Ramos (cell line): Measurements from ENCODE around the gene ZBTB32.

Experiments used
- in situ Hi-C: fragments of 300-500 bp; cut with MboI; formaldehyde crosslinking; loops from one replicate; pipeline ENCODE4 v1.14.3; 2022; ENCODE audit warnings: low sequenced_read_pairs; ENCODE audit not compliant: unreplicated experiment

The ZBTB32 gene

DNA sequence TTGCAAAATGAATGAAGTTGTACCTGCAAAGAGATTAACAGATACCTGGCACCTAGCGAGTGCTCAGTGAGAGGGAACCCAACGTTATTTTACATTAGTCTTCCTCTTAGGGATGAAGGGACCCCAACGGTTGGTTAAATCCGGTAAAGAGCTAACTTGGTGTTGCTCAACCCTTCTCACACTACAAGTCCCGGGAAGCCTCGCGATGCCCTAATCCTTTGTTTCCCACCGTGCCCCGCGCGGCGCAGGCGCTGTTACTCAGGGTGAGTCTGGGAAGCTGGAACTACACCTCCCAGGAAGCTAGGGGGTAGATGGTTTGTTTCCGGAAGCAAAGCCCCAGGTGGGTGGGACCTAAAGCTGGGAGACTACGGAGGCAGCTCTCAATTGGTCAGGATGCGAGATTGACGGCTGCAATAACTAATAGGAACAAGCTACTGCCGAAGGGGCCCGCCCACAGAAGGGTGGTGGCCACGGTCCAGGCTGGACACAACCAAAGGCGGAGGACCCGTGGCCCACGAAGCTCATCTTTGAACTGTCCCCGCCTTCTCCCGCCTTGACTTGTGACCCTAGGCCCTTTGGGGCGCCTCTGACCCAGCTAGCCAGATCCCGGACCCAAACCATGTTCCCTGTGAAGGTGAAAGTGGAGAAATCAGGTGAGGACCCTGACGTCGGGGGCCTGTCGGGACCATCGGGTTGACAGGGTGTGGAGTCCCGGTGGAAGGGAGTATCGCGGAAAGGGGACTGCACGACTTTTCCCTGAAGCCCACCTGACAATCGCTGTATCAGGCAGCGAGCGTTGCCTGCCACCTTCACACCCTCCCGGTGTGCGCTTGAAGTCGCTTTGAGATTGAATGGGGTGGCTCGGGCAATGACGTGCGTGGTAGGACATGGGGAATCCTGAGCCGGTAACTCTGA lies 44.0 kb downstream of the ZBTB32 start, which contains the start of gene LIN37:
TSS of gene LIN37 (plus strand) at position 471 of the 915 bp plus-strand sequence. CDS start at position 620, 149 bp downstream.
- in situ Hi-C loops = no loop called here

DNA sequence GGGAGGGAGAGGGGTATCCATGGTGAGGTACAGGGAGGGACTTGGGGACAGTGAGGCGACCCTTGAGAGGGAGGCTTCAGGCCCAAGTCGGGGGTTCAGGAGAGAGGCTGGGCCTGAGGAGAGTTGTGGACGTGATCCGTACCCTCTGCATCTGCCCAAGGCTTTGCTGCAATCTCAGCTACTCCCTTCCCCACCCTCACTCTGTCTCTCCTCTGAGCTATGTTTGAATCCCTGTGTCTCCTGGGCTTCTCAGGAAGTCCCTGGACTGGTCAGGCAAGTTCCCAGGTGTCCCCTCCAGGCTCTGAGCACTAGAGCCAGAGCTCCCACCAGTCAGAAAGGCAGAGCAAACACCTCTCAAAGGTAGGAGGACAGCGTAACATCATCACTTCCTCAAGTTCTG lies 45.8 kb downstream of the ZBTB32 start:
- in situ Hi-C loops = no loop called here

DNA sequence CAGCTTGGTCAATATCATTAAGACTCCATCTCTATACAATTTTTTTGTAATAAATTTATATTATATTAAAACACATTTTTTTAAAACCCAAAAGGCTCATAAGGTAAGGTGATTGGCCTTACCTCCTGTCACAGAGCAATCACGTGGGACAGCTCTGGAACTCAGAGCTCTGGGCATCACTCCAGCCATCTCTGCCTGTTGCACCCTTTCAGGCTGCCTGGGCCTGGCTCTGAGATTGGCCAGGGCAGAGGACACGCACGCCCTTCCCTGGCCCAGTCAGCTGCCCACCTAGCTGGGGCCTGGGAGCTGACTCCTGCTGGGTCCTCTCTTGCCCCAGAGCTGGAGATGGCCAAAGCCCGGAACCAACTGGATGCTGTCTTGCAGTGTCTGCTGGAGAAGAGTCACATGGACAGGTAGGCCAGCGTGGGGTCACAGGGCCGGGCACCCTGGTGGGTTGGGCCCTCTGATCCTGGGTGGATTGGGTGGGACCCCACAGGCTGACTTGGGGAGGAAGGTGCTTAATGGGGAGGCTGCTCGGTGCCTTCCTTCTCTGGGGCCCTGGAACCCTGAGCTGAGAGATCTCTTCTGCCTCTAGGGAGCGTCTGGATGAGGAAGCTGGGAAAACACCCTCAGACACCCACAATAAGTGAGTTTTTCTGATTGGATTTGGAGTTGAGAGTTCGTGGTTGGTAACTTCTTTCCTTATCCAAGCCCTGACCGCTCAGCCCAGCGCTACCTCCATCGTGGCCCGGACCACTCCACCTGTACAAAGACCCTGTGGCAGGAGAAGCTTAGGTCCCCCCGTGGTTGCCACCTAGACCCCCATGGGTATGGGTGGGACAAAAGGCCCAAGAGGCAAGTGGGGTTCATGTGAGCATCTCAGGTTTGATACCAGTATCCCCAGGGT lies 47.7 kb downstream of the ZBTB32 start:
- in situ Hi-C loops = no loop called here

DNA sequence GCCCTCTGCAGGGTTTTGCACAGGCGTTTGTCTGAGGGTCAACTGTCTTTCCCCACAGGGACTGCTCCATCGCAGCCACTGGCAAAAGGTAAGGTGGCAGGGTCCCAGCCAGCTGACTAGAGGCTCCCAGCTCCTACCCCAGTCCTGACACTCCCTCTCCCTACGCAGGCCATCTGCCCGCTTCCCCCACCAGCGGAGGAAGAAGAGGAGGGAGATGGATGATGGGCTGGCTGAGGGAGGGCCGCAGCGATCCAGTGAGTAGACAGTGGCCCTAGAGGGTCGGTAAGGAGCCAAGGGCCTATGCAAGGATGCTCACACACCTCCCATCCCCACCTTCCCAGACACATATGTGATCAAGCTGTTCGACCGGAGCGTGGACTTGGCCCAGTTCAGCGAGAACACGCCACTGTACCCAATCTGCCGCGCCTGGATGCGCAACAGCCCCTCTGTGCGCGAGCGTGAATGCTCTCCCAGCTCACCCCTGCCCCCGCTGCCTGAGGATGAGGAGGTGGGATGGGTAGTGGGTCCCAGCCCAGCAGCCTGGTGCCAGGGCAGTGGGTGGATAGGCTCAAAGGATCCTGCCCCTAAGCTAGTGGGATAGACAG lies 48.5 kb downstream of the ZBTB32 start:
- in situ Hi-C loops = no loop called here

DNA sequence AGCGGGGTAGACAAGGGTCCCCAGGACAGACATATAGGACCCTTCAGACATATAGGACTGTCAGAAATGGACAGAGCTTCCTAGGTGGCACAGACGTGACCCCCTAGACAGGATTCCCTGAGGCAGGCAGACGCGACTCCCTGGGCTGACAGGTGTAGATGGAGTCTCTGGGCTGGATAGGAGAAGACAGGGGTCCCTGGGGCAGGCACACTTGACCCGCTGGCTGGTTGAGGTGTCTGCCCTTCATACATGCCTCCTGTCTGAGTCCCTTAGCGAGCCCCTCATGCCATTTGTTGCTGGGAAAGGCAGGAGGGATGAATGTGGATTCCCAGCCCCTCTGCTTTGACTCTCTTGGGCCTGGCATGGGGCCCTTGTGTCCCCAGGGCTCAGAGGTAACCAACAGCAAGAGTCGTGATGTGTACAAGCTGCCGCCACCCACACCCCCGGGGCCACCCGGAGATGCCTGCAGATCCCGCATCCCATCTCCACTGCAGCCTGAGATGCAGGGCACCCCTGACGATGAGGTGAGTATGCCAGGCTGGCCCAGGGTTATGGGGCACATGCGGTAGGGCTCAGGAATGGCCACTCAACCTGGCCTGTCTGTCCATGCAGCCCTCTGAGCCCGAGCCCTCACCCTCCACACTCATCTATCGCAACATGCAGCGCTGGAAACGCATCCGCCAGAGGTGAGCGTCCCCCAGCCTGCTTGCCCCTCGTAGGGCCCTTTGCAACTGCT lies 49.4 kb downstream of the ZBTB32 start:
- in situ Hi-C loops = no loop called here

DNA sequence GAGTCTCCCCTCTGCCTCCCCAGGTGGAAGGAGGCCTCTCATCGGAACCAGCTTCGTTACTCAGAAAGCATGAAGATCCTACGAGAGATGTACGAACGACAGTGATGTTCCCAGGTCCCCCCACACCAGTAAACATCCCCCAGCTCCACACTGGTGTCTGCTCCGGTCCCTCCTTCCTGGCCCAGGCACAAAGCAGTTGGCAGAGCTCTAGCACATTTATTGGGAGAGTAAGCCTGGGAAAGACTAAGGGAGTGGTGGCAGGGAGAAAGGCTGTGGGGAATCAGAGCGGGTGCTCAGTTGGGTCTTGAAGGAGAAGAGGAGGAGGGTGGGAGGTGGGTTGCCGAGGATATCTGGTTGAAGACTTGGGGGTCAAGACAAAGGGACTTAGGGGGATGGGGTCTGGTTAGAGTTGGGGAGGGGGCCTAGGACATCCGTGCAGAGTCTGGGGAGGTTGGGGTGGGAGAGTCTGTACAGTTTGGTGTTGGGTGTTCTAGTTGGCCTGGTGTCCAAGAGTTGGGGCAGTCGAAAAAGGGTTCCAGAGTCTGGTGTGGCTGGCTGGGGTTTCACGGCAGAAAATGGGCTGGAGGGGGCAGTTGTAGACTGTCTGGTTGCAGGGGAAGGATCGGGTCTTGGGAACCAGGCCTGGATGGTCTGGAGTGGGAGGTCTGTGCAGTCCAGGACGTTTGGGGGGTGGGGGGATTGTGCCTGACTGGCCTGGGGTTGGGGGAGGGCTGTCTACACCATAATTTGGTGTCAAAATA lies 50.2 kb downstream of the ZBTB32 start:
- in situ Hi-C loops = no loop called here

DNA sequence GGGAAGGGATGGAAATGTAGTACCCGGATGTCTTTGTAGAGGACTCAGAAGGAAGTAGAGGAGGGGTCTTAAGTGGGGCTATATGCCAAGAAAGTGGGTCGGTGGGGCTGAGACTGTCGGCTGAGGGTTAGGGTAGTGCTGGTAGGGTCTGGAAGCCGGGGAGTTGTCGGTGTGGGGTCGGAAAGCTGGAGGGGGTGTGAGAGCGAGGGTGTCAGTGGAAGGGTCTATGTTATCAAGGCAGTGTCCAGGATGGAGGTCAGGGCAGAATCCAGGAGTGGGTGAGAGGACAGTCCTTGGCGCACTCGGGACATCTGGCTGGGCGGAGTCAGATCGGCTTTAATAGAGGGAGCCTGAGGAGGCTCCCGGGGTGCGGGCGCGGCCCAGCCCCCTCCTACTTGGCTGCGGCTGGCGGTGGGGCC lies 50.8 kb downstream of the ZBTB32 start:
- in situ Hi-C loops = no loop called here

DNA sequence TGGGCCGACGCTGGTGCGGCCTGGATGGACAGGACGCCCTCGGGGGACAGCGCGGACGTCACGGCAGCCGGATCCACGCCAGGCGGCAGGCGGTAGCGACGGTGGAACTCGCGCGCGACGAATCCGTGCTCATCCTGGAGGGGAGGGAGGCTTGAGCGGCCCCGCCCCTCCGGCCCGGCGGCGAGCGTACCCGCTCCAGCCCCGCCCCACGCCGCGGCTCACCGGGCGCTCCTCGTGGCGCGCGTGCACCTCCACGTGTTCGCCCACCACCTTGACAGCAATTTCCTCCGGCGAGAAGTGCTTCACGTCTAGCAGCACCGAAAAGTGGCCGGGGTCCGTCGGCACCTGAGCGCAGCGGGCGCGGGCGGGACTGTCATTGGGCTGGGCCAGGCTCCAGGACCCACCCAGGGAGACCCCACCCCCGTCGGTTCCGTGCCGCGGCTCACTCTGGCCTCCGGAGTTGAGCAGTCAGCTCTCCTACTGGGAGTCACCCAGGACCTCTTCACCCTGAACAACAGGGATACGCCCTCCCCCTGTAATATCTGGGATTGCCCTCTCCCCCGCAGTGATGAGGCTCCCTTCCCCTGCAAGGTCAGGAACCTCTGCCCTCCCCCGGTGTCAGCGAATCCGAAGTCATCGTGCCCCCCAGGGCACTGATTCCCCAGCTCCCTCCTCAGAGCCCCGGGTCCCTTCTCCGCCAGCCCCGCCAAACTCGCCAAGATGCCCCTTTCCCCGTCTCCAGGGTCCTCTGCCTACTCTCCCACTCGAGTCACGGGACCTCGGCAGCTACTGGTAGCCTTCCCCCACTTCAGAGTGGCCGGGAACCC lies 51.4 kb downstream of the ZBTB32 start:
- in situ Hi-C loops = no loop called here

DNA sequence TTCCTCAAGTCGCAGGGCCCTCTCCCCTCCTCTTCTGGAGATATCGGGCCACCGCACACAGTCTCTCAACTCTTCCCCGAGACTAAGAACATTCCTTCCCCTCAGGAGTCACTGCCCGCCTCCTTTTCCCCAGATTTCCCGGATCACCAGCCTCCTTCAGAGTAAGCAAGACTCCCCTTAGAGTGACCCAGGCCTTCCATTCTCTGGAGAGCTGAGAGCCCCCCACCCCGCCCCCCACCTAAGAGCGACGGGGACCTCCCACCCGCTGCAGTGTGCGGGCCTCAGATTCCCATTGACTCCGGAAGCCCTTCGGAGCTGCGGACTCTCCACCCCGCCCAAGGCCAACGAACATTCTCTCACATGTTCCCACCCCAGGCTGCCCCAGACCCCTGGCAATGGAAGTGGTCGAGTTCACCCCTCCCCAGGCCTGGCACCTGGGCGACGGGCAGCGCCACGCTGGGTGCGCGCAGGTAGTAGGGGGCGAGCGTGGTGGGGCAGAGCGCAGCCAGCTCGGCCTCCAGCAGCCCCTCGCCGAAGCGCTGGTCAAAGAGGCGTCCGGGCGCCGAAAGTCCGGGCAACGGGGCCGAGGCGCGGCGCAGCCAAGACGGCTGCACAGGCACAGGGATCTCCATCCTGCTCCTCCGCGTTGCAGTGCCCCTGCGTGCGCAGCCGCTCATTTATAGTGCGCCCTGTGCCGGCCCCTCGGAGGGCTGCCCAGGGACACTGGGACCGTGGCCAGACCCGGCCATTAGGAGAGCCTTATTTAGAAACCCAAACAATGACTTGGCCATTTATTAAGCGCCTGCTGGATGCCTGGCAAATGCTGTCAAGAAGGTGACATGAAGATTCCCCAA lies 52.2 kb downstream of the ZBTB32 start, which contains the start of gene HSPB6:
TSS of gene HSPB6 (minus strand) at position 653 of the 854 bp plus-strand sequence. CDS start at position 632, 21 bp downstream.
- in situ Hi-C loops = no loop called here

DNA sequence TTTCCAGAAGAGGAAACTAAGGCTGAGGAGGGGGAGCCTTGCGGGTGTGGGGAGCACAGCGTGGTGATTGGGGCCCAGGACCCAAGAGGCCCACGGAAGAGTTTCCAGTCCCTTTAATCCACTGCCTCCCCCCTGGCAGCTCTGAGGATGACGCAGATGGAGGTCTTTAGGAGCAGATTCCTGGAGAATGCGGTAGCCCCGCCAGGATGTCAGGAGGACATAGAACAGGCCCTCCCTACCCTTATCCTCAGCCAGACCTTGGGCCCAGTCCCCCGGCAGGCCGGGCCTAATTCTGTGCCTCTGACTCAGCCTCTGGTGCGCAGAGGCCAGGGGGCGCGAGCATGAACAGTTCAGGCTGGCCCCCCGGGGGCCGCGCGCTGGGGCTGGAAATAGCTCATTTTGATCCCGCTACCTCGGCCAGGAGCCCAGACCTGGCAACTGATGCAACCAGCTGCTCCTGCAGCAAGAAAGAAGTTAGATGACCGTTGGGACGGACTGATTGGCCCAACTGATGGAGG lies 52.9 kb downstream of the ZBTB32 start:
- in situ Hi-C loops = no loop called here

DNA sequence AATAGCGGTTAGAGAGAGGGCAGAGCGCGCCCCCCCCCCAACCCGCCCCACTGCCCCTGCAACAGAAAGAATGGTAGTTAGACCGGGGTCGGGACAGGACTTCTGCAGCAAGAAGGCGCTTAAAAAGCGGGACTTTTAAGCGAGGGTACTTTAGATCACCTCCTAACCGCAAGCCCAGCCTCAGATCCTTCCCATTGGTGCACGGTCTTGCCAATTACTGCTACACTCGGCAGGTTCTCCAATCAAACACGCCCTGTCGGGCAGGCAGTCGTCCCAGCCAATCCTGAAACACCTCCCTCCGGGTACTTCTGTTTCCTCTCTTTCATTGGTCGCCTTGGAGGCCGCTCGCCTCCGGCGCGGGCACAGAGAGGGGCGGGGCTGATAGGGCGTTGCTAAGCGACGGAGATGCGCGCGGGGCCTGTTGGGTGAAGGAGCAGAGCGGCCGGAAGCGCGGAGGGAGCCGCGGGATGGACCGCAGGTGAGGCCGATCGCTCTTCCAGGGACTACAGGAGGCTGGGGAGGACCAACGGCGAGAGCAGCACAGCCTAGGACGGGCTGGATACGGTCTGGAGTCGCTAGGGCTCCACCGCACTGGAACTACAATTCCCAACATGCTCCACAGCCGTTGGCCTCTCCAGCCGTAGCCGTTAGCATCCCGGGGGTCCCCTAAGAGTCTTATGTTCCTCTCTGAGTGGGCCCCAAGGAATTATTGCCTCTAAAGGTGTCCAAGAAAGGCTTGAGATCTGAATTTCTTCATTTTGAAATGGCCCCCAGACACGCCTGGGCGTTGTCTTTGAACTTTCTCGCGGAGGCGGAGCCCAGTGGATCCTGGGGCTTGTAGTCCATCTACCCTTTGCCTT lies 53.6 kb downstream of the ZBTB32 start, which contains the start of gene PROSER3:
TSS of gene PROSER3 (plus strand) at position 428 of the 860 bp plus-strand sequence. CDS start at position 468, 40 bp downstream.
- in situ Hi-C loops = no loop called here

DNA sequence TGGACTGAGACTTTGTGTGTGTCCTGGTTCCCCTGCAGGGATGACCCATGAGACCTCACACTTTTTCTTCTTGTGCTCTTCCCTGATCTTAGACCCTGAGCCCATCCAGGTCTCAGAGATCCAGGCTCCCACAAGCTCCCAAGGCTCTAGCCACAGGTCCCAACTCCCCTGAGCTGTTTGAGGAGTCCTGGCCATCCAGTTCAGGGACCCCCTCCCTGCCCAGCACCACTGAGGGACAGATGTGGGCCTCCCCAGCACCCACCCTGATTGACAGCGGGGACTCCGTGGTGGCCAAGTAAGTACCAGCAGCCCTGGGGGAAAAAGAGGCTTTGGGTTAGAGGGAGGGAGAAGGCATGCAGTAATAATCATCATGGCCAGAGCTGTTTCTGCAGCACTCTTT lies 55.3 kb downstream of the ZBTB32 start:
- in situ Hi-C loops = no loop called here

DNA sequence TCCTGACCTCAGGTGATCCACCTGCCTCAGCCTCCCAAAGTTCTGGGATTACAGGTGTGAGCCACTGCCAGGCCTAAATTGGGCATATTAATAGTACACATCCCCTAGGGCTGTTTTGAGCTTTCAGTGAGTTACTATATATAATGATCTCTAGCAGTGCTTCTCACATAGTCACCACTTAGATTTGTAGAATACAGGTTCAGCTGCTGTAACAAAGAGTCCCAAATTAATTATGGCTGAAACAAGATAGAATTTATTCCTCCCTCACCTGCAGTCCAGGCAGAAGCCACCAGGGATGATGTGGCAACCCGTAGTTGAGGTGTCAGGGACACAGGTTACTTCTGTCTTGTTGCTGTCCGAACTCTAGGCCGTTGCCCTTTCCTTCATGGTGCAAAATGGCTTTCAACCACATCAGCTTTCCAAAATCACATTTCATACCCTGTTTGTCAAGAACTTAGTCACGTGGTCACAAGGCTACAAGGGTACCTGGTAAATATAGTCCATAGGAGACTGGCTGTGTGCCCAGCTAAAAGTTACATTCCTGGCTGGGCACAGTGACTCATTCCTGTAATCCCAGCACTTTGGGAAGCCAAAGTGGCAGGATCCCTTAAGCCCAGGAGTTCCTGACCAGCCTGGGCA lies 56.5 kb downstream of the ZBTB32 start:
- in situ Hi-C loops = no loop called here

DNA sequence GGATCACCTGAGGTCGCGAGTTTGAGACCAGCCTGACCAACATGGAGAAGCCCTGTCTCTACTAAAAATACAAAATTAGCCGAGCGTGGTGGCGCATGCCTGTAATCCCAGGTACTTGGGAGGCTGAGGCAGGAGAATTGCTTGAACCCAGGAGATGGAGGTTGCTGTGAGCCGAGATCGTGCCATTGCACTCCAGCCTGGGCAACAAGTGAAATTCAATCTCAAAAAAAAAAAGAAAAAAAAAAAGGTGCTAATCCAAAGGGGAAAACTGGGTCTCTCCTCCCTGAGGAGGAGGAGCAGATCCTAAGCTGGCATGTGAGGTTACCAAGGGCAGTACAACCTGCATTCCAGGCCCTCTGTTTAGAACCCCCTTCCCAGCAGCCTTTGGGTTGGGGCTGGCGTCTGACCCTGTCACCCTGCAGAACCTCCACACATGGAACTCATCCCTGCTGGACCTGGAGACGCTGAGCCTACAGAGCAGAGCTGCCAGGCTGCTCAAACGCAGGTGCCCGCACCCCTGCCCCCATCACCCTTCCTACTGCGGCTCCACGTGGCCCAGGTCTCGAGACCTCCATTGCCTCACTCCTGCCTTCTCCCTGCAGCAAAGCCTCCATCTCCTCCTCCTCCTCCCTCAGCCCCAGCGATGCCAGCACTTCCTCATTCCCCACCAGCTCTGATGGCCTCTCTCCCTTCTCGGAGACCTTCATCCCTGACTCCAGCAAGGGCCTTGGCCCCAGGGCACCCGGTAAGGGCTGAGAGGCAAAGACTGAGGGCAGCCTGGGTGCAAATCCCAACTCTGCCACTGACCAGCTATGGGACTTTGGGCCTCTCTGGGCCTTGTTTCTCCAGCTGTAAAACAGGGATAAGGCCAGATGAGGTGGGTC lies 60.3 kb downstream of the ZBTB32 start:
- in situ Hi-C loops = no loop called here
